Activated gamma-delta T cell treated with Interleukin-2 at 50 U/mL for 16 hours (primary cell): Measurements from ENCODE around the gene TRIM2.

Source experiments
- DNase-seq: peaks from one replicate; pipeline ENCODE4 v3.0.0-alpha.2; 2020

TRIM2 gene

DNA sequence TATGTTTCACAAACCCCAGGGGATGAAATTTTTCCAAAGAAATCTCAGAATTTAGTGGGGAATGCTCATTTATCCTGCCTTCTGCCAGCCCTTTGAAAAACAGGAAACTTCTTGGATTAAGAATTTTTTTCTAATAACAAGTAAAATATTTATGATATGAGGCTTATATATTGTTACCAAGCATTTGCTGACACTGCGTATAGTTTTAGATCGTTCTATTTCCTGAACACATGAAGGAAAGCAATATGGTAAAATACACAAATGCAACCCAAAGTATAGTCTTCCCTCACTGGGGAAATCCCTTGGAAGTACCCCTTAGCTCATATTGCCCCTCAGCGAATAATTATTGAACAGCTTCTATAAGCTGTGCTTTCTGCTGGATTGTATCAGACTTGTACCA lies 85.9 kb downstream of the TRIM2 start:
- DNase-seq = no peak

DNA sequence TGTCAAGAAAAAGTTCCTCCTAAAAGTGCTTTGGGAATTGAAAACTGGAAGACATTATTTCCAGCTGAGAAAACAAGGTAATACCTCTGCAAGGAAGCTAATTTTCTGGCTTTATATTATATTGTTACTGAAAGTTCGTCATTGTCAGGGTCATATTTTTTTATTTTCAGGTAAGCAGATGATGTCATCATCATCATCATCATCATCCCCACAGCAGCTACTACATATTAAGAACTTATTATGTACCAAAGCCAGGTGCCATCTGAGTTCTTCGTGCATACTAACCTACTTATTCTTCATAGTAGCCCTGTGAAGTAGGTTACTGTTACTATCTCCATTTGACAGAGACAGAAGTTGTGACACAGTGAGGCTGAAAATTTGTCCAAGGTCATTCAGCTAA lies 87.3 kb downstream of the TRIM2 start:
- DNase-seq = no peak

DNA sequence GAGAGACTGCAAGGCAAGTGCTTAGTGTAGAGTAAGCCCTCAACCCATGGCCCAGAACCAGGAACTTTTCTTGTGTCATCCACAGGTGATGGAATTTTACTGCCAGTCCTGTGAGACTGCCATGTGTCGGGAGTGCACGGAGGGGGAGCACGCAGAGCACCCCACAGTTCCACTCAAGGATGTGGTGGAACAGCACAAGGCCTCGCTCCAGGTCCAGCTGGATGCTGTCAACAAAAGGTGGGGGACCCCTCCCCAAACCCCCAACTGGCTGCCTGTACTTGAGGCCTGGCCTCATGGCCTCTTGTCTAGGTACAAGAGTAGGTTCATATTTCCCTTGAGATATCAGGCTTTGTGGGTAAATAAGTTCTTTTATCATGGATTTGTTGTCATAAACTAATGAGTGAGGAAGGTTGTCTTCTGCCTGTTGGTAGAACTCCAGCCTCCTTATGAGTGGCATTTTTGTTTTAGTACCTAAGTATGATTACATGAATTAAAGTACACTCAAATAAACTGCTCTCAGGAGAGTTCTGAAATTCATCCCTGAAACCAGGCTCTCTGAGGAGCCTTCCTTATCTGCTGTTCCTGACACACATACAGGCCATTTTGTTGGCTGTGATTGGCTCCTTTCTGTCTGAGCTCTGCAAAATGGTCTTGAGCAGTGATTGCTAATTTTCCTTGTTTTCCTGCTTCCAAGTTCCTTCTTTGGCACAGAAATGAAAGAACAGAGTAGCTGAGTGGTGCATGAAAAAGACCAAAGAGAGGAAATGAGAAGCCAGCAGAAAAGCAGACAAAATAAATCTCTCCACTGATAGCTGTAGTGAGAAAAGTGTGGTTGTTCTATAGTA lies 88.9 kb downstream of the TRIM2 start:
- no peak for DNase-seq

DNA sequence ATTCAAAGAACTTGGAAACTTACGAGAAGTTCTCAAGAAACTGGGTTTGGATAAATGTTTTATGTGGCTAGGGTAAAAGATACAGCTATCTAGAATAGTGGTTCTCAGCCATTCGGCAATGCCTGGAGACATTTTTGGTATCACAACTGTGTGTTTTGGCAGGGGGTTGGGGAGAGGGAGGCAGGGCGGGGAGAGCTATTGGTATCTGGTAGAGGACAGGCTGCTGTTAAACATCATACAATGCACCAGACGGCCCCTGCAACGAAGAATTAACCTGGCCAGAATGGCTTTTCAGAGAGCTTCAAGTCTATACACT lies 89.5 kb downstream of the TRIM2 start:
- no peak for DNase-seq

DNA sequence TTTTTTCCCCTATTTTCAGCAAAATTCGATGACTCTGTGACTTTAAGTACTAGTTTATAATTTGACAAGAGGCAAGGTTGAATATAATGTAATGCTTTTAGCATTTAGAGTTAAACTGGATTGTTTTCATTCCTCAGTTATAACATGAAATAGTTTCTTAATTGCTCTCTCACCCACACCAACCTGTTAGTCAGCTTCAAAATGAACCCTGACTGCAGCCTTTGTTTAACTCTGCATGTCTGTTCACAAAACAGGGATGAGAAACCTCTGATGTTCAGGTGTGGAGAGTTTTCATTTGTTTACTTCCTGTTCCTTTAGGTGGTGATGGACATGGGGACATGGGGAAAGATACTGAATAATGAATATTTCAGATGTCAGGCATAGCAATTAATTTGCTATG lies 90.4 kb downstream of the TRIM2 start:
- DNase-seq = no peak

DNA sequence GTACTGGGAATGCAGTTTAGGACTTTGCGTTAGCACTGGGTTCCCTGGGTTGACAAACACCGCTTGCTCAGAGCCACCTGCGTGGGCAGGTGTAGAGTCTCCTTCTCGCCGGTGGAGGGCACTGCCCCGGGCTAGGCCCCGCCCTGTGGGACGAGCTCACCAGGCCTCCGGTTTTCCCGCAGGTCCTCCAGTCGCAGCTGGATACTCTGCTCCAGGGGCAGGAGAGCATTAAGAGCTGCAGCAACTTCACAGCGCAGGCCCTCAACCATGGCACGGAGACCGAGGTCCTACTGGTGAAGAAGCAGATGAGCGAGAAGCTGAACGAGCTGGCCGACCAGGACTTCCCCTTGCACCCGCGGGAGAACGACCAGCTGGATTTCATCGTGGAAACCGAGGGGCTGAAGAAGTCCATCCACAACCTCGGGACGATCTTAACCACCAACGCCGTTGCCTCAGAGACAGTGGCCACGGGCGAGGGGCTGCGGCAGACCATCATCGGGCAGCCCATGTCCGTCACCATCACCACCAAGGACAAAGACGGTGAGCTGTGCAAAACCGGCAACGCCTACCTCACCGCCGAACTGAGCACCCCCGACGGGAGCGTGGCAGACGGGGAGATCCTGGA lies 91.0 kb downstream of the TRIM2 start:
- no peak for DNase-seq

DNA sequence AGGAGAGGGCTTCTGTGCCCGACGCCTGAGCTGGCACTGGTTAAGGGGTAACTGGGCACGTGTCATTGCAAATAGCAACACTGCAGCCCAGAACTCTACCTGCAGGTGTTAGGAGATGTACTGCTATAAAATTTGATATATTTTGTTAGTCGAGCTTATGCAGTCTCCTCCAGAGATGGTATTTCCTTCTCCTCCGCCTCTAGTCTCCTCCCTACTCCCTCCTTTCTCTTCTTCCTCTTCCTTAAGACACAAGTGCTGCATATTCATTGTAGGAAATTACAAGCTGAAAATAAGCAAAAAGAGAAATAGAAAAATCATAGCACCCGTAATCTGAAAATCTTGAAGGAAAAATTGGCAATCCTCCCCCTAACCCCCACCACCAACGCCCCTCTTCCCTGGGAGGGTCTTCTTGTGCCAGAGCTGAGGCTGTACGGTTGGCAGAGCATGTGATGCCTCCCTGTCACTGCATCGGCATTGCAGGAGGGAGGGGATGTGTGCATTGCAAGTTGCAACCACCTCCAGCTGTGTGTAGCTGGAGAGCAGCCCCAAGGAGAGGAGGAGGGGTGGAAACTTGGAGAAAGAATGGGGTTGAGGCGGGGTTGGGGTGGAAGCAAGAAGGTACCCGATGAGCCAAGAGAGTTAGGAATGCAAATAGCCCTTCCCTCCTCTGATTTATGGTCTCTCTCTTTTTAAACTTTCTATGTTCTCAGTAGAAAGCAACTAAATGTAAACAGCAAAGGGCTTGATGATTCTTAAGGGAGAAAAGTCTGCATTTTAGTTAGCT lies 92.0 kb downstream of the TRIM2 start:
- DNase-seq = no peak

DNA sequence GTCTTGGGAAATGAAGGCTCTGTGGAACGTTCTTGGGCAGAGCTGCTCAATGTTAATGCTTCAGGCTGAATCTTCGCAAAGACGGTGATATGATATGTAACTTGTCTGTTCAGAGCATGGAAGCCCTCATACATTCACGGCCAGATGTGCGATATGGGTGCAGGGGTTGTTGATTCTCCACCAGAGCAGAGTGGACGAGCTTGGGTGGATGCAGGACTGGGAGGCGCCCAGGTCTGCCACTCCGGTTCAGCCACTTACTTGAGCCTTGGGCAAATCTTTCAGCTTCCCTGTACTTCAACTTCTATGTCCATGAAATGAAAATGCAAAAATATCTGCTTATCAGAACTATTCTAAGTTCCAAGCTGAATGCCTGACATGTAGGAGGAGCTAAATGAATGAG lies 92.9 kb downstream of the TRIM2 start:
- DNase-seq = no peak

DNA sequence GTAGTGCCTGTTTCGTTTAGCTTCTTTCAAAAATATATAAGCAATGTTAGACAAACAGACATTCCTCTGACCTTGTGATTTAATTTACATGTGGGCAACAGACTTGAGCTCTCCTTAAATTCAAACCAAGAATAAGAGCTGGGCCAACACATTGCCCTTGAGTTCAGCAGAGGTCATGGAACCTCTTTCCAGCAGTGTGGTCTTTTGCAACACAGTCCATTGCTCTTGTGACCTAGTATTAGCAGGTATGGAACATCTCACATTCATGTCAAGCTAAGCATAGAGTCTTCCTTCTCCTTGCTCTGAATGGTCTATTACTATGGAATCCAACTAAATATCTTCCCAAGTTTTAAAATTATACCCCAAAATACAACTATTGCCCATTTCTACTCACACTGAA lies 106.5 kb downstream of the TRIM2 start:
- DNase-seq = no peak

DNA sequence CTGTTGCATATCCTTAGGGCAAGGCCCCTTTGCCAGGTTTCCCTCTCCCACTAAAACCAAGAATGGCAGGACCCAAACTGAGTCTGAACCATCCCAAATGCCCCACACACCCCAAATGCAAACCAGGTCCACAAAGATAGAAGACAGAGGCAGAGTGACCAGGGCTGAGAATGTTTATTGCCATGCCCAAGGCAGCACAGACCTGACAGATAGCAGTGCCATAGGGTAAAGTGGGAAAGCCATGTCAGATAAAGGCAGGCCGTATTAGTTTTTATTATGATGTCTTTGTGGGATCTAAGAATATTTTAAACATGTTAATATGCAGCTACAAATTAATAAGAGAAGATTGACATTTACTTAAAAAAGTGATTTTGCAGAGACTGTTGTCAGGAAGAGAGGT lies 110.7 kb downstream of the TRIM2 start:
- no peak for DNase-seq

DNA sequence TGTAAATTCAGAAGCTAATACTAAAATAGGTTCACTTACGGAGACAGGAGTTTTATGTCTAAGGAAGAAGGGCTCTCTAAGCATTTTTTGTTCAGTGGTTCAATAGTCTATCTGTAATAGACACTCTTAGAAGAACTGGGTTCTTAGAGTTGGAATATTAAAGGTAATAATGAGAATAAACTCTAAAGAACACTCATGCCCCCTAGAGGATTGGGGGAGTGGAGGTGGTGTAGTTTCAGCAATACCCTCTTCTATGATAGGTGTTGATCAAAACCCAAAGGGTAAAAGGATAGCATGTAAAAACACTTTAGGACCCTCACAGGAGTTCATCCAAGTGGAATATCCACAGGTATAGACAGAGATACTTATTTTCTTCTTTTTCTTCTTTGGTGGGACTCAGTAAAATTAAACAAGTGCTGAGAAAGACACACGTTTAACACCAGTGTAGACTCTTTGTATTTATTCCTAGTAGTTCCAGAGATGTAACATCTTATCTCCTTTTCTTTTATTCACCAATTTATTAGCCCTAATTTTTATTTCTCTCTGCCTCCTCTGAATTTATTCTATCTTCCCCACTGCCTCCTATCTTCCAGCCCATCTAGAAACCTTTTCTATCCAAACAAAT lies 114.6 kb downstream of the TRIM2 start:
- no peak for DNase-seq

DNA sequence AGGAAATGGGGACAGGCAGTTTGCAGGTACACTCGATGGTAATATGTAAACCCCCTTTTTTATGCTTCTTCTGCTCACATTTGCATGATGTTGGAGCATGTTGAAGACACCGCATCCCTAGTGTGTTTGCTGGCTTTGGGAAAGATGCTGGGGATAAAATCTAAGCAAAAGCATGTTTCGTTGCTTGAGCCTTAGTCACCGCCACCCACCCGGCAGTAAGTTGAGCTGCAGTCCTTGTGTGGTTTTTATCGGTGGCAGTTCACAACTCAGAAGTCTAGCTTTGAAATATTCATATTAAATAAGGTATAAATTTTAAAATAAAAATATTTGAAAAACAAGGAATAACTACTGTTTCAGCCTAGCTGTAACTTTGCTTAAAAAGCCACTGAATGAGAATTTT lies 118.5 kb downstream of the TRIM2 start:
- no peak for DNase-seq

DNA sequence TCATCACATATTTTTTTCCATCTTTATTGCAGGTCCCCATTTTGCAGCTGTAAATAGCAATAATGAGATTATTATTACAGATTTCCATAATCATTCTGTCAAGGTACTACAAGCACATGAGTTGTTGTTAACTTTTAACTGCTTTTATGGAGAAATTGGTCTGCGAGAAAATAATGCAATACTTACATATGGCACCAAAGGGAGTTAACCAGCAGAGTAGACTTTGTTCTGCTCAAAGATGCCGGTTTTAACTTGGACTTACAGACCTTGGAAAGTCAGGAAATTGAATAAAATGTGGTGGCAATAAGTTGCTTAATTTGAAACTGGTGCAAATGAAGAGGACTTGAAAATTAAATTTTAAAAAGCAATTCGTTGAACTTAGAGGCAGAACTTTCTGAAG lies 119.8 kb downstream of the TRIM2 start:
- no peak for DNase-seq

DNA sequence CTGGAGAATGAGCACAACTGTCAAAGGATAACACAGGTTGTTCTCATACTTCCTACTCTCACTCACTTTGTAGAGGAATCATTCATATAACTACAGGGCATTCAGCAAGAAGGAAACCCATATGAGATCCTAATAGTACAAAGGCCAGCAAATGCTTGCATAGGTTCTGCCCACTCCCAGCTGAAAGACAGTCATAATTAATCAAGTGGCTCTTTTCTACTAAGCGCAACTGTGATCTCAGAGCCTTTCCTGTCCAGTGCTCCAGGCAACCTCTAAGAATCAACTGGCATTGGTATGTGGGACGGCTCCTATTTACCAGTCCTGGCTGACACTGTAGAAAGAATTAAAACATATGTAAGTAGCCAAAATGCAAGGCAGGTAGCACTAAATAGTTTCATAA lies 121.3 kb downstream of the TRIM2 start:
- DNase-seq = no peak

DNA sequence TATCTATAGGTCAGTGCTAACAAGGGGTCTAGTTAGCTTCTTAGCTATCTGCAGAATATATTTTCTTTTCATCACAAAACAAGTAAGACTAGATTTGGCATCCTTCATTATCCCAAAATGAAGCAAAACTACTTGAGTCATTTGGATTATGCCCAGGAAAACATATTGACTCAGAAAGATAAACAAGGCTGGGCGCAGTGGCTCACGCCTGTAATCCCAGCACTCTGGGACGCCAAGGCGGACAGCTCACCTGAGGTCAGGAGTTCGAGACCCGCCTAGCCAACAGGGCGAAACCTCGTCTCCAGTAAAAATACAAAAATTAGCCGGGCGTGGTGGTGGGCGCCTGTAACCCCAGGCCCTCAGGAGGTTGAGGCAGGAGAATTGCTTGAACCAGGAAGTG lies 122.3 kb downstream of the TRIM2 start:
- DNase-seq = no peak

DNA sequence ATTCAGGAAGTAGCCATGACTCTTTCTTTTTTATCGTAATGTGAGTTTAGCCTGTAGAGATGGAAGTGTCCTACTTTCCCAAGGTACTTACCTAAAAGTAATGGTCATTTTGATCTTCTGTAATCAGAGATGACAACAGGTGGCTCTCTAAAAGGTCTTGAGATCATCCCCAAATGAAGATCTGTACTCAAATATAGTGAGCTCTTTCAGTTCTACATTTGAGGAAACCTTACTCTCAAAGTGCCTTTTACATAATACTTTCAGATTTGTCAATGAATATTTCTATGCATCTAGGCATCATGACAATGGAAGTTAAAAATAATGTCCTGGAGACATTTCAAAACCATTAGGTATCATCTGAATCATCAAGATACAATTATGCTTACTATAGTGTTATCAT lies 123.0 kb downstream of the TRIM2 start:
- no peak for DNase-seq

DNA sequence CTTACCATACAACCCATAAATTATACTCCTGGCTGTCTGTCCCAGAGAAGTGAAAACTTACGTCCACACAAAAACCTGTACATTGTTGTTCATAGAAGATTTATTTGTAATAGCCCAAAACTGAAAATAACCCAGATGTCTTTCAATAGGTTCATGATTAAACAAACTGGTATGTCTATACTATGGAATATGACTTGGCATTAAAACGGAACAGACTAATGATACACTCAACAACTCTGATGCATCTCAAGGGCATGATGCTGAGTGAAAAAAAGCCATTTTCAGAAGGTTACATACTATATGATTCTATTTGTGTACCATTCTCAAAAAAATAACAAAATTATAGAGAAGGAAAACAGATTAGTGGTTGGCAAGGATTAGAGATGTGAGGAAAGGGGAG lies 128.7 kb downstream of the TRIM2 start:
- no peak for DNase-seq

DNA sequence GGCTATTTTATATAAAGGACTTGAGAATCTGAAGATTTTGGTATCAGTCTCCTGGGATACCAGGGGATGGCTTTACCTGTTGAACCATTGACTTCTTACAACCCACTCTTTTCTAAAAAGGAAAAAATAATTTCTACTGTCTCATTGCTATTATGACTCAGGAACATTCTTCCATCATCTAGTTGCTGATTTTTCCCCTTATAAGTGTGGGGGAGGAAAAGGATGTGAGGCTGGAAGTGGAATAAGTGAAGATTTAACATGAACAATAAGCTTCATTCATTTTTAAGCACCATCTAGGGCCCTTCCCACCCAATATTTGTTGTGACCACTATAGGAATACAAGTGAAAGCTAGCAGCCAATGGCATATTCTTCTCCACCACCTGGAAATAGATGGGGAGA lies 129.6 kb downstream of the TRIM2 start:
- DNase-seq = no peak

DNA sequence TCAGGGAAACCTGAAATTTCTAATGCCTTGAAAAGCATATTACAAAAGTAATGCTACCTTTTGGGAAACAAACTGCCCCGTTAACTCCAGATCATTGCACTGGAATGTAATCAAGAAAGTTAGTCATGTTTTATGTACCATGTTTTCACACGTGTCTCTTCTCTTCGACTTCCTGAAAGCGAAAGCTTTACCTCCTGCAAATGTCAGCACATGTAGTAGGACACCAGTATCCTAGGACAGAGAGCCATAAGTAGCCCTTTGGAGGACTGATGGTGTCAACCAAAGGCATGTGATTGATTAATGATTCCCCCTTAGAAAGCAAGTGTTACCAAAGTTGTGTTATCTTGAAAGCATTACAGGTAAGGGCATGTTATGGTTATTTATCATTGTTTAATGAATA lies 131.4 kb downstream of the TRIM2 start:
- no peak for DNase-seq

DNA sequence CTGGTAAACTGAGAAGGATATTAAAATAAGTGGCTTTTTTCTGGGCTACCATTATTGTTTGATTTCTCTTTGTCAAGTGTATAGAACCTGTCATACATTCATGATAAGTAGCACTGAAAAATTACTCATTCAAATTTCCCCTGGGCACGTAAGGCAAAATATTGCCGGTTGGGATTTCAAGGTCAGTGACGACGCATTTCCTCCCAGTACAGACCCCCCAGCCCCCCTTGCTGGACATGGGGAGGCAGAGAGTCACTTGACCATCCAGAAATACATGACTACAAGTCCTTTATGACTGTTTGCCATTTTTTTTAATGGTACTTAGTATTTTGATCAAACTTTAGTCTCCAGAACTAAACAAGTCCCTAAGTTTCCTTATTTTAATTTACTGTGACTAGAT lies 133.4 kb downstream of the TRIM2 start:
- DNase-seq = no peak

DNA sequence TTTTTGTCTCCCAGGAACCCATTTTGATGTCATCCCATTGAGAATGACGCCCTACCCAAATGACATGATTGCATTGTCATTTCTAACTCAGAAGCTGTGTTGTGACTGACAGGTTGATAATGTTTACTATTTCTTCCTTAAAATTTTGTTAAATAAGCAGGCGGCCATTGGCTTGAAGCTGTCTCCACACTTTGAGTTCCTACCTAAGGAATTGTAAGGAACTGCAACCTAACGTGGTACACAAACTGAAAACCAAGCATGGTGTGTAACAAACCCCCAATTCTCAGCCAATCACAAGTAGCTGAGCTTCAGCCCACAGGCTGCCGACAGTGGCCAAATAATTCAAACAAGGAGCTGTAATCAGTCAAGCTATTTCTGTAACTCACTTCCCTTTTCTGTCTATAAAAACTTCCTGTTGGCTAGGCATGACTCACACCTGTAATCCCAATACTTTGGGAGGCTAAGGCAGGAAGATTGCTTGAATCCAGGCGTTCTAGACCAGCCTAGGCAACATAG lies 137.4 kb downstream of the TRIM2 start:
- no peak for DNase-seq

DNA sequence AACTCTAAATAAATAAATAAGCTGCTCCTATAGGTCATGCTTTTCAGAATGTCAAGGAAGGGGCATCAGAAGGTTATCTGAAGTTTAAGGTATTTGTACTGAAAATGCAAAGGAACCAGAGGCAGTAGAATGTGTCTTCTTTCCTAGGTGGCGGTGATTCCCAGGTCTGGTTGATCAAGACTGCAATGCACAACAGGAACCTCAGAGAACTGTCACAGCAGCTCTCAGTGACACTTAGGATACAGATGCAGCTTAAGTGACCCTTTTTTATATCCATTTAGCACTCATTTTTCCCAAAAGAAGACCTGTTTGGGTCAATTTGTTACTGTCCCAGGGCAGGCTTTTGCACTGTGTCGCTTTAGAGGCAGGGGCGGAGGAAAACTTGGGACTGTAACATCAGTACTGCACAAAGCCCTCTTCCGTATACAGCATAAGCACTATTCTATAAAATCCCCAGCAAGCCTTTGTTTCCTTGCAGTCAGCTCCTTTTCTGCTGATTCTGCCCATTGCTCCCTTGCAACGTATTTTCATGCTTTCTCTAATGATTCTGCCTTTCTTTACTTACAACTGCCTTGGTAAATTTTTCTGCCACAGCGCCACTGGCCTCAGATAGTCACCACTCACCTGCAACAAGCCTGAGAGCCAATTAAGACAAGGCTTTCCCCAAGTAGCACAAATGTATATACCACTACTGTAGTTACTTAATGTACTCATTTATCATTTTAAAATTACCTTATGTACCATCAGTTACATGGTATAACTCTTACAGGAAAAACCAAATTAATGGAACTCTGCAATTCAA lies 138.7 kb downstream of the TRIM2 start:
- no peak for DNase-seq
